Measurements from ENCODE around the gene METTL25. TPM values are rescaled to one million over a fixed set of nuclear protein-coding genes. Genes with fewer than 3 reads are reported as not detected.

The METTL25 gene
- total RNA-seq, 1 donor from 2014 or later, result 8.8 TPM

DNA sequence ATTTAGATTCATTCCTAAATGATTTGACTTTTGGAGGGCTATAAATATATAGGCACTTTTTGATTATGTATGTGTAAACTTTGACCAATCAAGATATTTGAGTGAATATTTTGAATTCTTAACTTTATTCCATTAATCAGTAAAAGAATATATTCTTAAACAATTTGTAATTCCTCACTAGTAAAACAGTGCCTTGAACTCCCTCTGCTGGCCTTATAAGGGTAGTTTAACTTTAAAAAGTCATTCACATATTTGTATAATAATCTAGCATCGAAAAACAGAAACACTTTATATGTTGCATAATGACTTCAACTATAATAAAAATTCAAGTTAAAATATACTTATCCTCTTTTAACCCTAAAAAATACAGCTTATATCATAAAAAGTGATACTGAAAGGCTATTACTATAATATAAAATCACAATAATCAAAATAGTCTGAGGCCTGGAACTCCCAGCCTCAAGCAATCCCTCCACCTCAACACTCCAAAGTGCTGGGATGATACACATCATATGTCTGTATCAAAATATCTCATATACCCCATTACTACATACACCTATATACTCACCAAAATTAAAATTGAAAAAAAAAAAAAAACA is 31.3 kb upstream of the METTL25 start:
- Mint-ChIP-seq H3K4me3 (ENCODE audit: unreplicated experiment) (no peak overlapping the region), H3K27ac (ENCODE audit: unreplicated experiment) (no peak overlapping the region), H3K9me3 (ENCODE audit: unreplicated experiment) (no peaks in the 10 kb centered on the region), H3K36me3 (ENCODE audit: unreplicated experiment) (no peaks in the 10 kb centered on the region), H3K4me1 (ENCODE audit: unreplicated experiment) (no peaks in the 10 kb centered on the region), H3K27me3 (ENCODE audit: unreplicated experiment) (peaks cover 28% of the 10 kb centered on the region)
- peak; percentile 62 for TF ChIP-seq CTCF (IDR thresholded peaks at IDR 0.05)
- DNase-seq (ENCODE audit: extremely low spot score, unreplicated experiment), result no peak

DNA sequence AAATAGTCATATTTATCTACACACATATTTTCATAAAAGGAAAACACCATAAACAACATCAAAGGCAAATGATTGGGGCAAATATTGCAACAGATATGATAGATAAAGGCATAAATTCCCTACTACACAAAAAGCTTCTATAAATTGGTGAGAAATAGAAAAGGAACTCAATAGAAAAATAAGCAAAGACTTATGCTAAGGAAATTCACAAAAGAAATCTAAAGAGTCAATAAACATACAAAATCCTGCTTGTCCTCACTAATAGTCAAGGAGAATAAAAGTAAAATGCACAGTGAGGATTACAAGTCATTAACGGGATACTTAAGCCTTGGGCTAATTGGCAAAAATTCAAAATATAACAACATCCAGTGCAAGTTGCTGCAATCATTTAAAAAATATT is 30.5 kb upstream of the METTL25 start:
- H3K36me3 Mint-ChIP-seq (ENCODE audit: unreplicated experiment), result no peaks in the 10 kb centered on the region
- no peak for TF ChIP-seq CTCF (IDR thresholded peaks at IDR 0.05)
- no peak overlapping the region for H3K4me3 Mint-ChIP-seq (ENCODE audit: unreplicated experiment)
- H3K9me3 Mint-ChIP-seq (ENCODE audit: unreplicated experiment), result no peaks in the 10 kb centered on the region
- no peak for DNase-seq (ENCODE audit: extremely low spot score, unreplicated experiment)
- H3K4me1 Mint-ChIP-seq (ENCODE audit: unreplicated experiment), result no peaks in the 10 kb centered on the region
- no peak overlapping the region for H3K27ac Mint-ChIP-seq (ENCODE audit: unreplicated experiment)
- peaks cover 28% of the 10 kb centered on the region for H3K27me3 Mint-ChIP-seq (ENCODE audit: unreplicated experiment)

- DNase-seq (ENCODE audit: extremely low spot score, unreplicated experiment), result no peak
- no peak for TF ChIP-seq CTCF (IDR thresholded peaks at IDR 0.05)
- H3K27me3 Mint-ChIP-seq (ENCODE audit: unreplicated experiment), result peaks cover 28% of the 10 kb centered on the region
- no peaks in the 10 kb centered on the region for H3K9me3 Mint-ChIP-seq (ENCODE audit: unreplicated experiment)
- no peak overlapping the region for H3K27ac Mint-ChIP-seq (ENCODE audit: unreplicated experiment)
- no peaks in the 10 kb centered on the region for H3K36me3 Mint-ChIP-seq (ENCODE audit: unreplicated experiment)
- no peaks in the 10 kb centered on the region for H3K4me1 Mint-ChIP-seq (ENCODE audit: unreplicated experiment)
- no peak overlapping the region for H3K4me3 Mint-ChIP-seq (ENCODE audit: unreplicated experiment)
Measured at GRCh38 chr12:82329508-82329907, 28.8 kb upstream of the METTL25 start.

- Mint-ChIP-seq H3K36me3 (ENCODE audit: unreplicated experiment) (peaks cover 12% of the 10 kb centered on the region), H3K4me3 (ENCODE audit: unreplicated experiment) (no peak overlapping the region), H3K9me3 (ENCODE audit: unreplicated experiment) (no peaks in the 10 kb centered on the region), H3K27ac (ENCODE audit: unreplicated experiment) (no peak overlapping the region), H3K4me1 (ENCODE audit: unreplicated experiment) (no peaks in the 10 kb centered on the region), H3K27me3 (ENCODE audit: unreplicated experiment) (no peaks in the 10 kb centered on the region)
- DNase-seq (ENCODE audit: extremely low spot score, unreplicated experiment), result no peak
- no peak for TF ChIP-seq CTCF (IDR thresholded peaks at IDR 0.05)
Measured at GRCh38 chr12:82350161-82350560, 8.2 kb upstream of the METTL25 start.

GRCh38 chr12:82351390-82351789 is 6.9 kb upstream of the METTL25 start:
- TF ChIP-seq CTCF (IDR thresholded peaks at IDR 0.05), result no peak
- Mint-ChIP-seq H3K27me3 (ENCODE audit: unreplicated experiment) (no peaks in the 10 kb centered on the region), H3K4me1 (ENCODE audit: unreplicated experiment) (peaks cover 8% of the 10 kb centered on the region), H3K9me3 (ENCODE audit: unreplicated experiment) (no peaks in the 10 kb centered on the region), H3K27ac (ENCODE audit: unreplicated experiment) (no peak overlapping the region), H3K4me3 (ENCODE audit: unreplicated experiment) (no peak overlapping the region), H3K36me3 (ENCODE audit: unreplicated experiment) (peaks cover 18% of the 10 kb centered on the region)
- DNase-seq (ENCODE audit: extremely low spot score, unreplicated experiment), result no peak

Measured in osteocyte (in vitro differentiated cells).